Trophoblast cell (in vitro differentiated cells and primary cell): ENCODE data around the gene TMEM179.

Experiments used
- DNase-seq, 2 donors: peaks; one replicate each; pipeline ENCODE4 v3.0.0-alpha.2; 2016
- H2AFZ ChIP-seq: 2 replicates; pipeline ENCODE4 v1.6.1; 2013; ENCODE audit warnings: low read length, moderate library complexity, mild to moderate bottlenecking; ENCODE audit not compliant: insufficient read depth, poor library complexity
- H2AK5ac ChIP-seq: 2 replicates; pipeline ENCODE4 v1.6.1; 2013; ENCODE audit warnings: mild to moderate bottlenecking, low read length
- H2BK120ac ChIP-seq: 2 replicates; pipeline ENCODE4 v1.6.1; 2013; ENCODE audit warnings: low read length, mild to moderate bottlenecking, moderate library complexity; ENCODE audit not compliant: insufficient read depth, poor library complexity
- H2BK12ac ChIP-seq: 2 replicates; pipeline ENCODE4 v1.6.1; 2013; ENCODE audit warnings: mild to moderate bottlenecking, low read length, moderate library complexity
- H2BK5ac ChIP-seq: 2 replicates; pipeline ENCODE4 v1.6.1; 2013; ENCODE audit warnings: low read length, low read depth, moderate library complexity, mild to moderate bottlenecking; ENCODE audit not compliant: poor library complexity
- H3K14ac ChIP-seq: 2 replicates; pipeline ENCODE4 v1.6.1; 2013; ENCODE audit warnings: mild to moderate bottlenecking, low read length
- H3K18ac ChIP-seq: 2 replicates; pipeline ENCODE4 v1.6.1; 2013; ENCODE audit warnings: mild to moderate bottlenecking, low read length
- H3K23ac ChIP-seq: 2 replicates; pipeline ENCODE4 v1.6.1; 2013; ENCODE audit warnings: low read length
- H3K27ac ChIP-seq: 2 replicates; pipeline ENCODE4 v1.5.1; 2013; ENCODE audit warnings: low read depth, mild to moderate bottlenecking, inconsistent platforms, low read length, moderate library complexity
- H3K27me3 ChIP-seq: 2 replicates; pipeline ENCODE4 v1.6.1; 2013; ENCODE audit warnings: inconsistent platforms, mild to moderate bottlenecking, low read length, moderate library complexity; ENCODE audit not compliant: insufficient read depth
- H3K36me3 ChIP-seq, 2 experiments: 1 replicate in 1 of 2; 2 replicates in 1 of 2; pipeline ENCODE4 v1.6.1; 2013; ENCODE audit warnings: low read length in 2 of 2, mild to moderate bottlenecking in 2 of 2, moderate library complexity in 1 of 2; ENCODE audit not compliant: insufficient read depth in 2 of 2, control insufficient read depth in 1 of 2
- H3K4ac ChIP-seq: 2 replicates; pipeline ENCODE4 v1.6.1; 2013; ENCODE audit warnings: low read depth, mild to moderate bottlenecking, low read length, moderate library complexity
- H3K4me1 ChIP-seq, 2 experiments: 1 replicate in 1 of 2; 2 replicates in 1 of 2; pipeline ENCODE4 v1.6.1; 2013; ENCODE audit warnings: low read length in 2 of 2, mild to moderate bottlenecking in 2 of 2, moderate library complexity in 1 of 2; ENCODE audit not compliant: insufficient read depth in 2 of 2, control insufficient read depth in 1 of 2
- H3K4me2 ChIP-seq: 2 replicates; pipeline ENCODE4 v1.6.1; 2013; ENCODE audit warnings: inconsistent platforms, mild to moderate bottlenecking, low read length, moderate library complexity
- H3K4me3 ChIP-seq: 2 replicates; pipeline ENCODE4 v1.5.1; 2013; ENCODE audit warnings: mild to moderate bottlenecking, low read depth, low read length, inconsistent platforms
- H3K79me1 ChIP-seq: one replicate; pipeline ENCODE4 v1.6.1; 2013; ENCODE audit warnings: low read length
- H3K79me2 ChIP-seq: 2 replicates; pipeline ENCODE4 v1.6.1; 2013; ENCODE audit warnings: low read length, mild to moderate bottlenecking; ENCODE audit not compliant: control insufficient read depth, insufficient read depth, poor library complexity
- H3K9ac ChIP-seq: 2 replicates; pipeline ENCODE4 v1.6.1; 2013; ENCODE audit warnings: mild to moderate bottlenecking, low read length
- H3K9me3 ChIP-seq: 2 replicates; pipeline ENCODE4 v1.6.1; 2013; ENCODE audit warnings: low read depth, mild to moderate bottlenecking, control low read depth, inconsistent platforms, low read length; ENCODE audit not compliant: insufficient read depth
- H4K12ac ChIP-seq: 2 replicates; pipeline ENCODE4 v1.6.1; 2013; ENCODE audit warnings: low read depth, mild to moderate bottlenecking, low read length, moderate library complexity
- H4K8ac ChIP-seq: 2 replicates; pipeline ENCODE4 v1.6.1; 2013; ENCODE audit warnings: low read depth, mild to moderate bottlenecking, low read length, moderate library complexity
- H4K91ac ChIP-seq: one replicate; pipeline ENCODE4 v1.6.1; 2013; ENCODE audit warnings: low read depth, mild to moderate bottlenecking, low read length, moderate library complexity
- WGBS: extraction: QIAGEN DNeasy Blood & Tissue Kit; methylation state at CpG from one replicate; pipeline ENCODE4 v1.1.7; 2013; ENCODE audit warnings: missing lambda C conversion rate; ENCODE audit not compliant: insufficient read length, insufficient coverage; ENCODE audit errors: extremely low coverage; 5-methylcytosine and 5-hydroxymethylcytosine counted together

TMEM179 gene

DNA sequence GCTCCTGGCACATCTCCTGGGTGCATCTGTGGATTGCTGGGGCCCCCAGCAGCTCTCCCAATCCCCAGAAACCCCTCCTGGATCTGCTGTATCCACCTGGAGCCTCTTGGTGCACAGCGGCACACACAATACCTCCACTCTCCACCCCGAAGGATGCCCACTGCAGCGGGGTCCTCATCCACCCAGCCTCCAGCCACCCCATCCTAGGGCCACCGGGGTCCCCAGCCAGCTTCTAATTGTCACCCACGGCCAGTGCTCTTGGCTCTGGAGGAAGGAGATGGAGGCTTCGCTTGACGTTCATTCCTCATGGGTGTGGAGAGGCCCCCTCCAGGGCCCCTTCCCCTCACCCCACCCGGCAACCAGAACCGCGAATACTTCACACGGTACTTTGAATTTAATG lies 31.6 kb upstream of the TMEM179 start:
- H3K4me2 ChIP-seq = no peak overlapping the region
- H2BK120ac ChIP-seq = no peak overlapping the region
- H4K8ac ChIP-seq = no peak overlapping the region
- no peaks in the 10 kb centered on the region for H3K79me2 ChIP-seq
- H3K14ac ChIP-seq = no peak overlapping the region
- H3K4ac ChIP-seq = no peak overlapping the region
- H2AK5ac ChIP-seq = no peak overlapping the region
- no peaks in the 10 kb centered on the region for H3K4me1 ChIP-seq
- WGBS = no CpG with 5 or more reads among the region's 11 CpGs
- H3K36me3 ChIP-seq = no peaks in the 10 kb centered on the region
- H3K9ac ChIP-seq = no peak overlapping the region
- no peaks in the 10 kb centered on the region for H3K9me3 ChIP-seq
- no peak overlapping the region for H3K23ac ChIP-seq
- H2AFZ ChIP-seq = no peak overlapping the region
- no peak for DNase-seq
- no peak overlapping the region for H3K4me3 ChIP-seq
- no peak overlapping the region for H2BK12ac ChIP-seq
- H4K12ac ChIP-seq = no peak overlapping the region
- no peak overlapping the region for H2BK5ac ChIP-seq
- no peak overlapping the region for H3K27ac ChIP-seq
- no peaks in the 10 kb centered on the region for H3K79me1 ChIP-seq
- no peaks in the 10 kb centered on the region for H3K27me3 ChIP-seq
- H4K91ac ChIP-seq = no peak overlapping the region
- no peak overlapping the region for H3K18ac ChIP-seq

- Histone ChIP-seq H3K4me1 (no peaks in the 10 kb centered on the region), H3K36me3 (no peaks in the 10 kb centered on the region), H2AFZ (no peak overlapping the region), H3K4me3 (no peak overlapping the region), H2BK5ac (no peak overlapping the region), H2AK5ac (no peak overlapping the region), H3K18ac (no peak overlapping the region), H3K79me2 (no peaks in the 10 kb centered on the region), H3K27ac (no peak overlapping the region), H3K14ac (no peak overlapping the region), H4K12ac (no peak overlapping the region), H3K4ac (no peak overlapping the region), H2BK120ac (no peak overlapping the region), H3K9ac (no peak overlapping the region), H3K4me2 (no peak overlapping the region), H4K8ac (no peak overlapping the region), H3K23ac (no peak overlapping the region), H4K91ac (no peak overlapping the region), H3K9me3 (no peaks in the 10 kb centered on the region), H3K27me3 (no peaks in the 10 kb centered on the region), H2BK12ac (no peak overlapping the region), H3K79me1 (no peaks in the 10 kb centered on the region)
- no peak for DNase-seq
- no CpG with 5 or more reads among the region's 14 CpGs for WGBS
Observed at GRCh38 chr14:104635717-104636116, 31.1 kb upstream of the TMEM179 start.

DNA sequence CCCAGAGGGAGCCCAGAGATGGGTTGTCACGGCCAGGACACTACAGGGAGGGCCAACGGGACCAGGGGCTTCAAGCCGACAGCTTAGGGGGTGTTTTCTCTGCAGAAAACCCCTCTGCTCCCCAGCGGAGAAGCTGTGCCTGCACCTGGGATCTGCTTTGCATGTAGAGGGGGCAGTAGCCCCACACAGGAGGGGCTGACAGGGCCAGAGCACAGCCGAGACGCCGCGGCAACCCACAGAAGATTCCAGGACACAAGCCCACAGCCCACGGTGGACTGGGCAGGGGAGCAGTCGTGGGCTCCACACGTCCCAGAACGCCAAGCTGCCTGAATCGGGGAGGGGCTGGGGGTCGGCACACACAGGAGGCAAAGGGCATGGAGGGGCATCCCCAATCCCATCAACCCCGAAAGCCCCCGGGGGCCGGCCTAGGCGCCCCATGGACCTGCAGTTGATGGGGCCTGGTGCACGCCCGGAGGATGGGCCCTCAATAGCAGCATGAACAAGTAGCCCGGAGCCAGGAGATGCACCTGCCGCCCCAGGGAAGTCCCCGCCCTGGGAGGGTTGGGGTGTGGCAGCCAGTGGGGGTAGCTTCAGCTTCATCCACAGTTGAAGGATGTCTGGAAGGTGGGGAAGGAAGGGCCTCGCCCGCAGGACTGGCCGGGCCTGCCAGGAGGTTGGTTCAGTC lies 30.5 kb upstream of the TMEM179 start:
- Histone ChIP-seq H2BK120ac (no peak overlapping the region), H3K9me3 (no peaks in the 10 kb centered on the region), H3K27ac (no peak overlapping the region), H3K79me1 (no peaks in the 10 kb centered on the region), H3K4ac (no peak overlapping the region), H3K14ac (no peak overlapping the region), H2AK5ac (no peak overlapping the region), H3K23ac (no peak overlapping the region), H3K4me3 (no peak overlapping the region), H3K4me2 (no peak overlapping the region), H3K4me1 (no peaks in the 10 kb centered on the region), H4K91ac (no peak overlapping the region), H3K36me3 (no peaks in the 10 kb centered on the region), H3K18ac (no peak overlapping the region), H3K9ac (no peak overlapping the region), H2BK12ac (no peak overlapping the region), H3K27me3 (no peaks in the 10 kb centered on the region), H2BK5ac (no peak overlapping the region), H2AFZ (no peak overlapping the region), H3K79me2 (no peaks in the 10 kb centered on the region), H4K8ac (no peak overlapping the region), H4K12ac (no peak overlapping the region)
- no CpG with 5 or more reads among the region's 26 CpGs for WGBS
- no peak for DNase-seq

DNA sequence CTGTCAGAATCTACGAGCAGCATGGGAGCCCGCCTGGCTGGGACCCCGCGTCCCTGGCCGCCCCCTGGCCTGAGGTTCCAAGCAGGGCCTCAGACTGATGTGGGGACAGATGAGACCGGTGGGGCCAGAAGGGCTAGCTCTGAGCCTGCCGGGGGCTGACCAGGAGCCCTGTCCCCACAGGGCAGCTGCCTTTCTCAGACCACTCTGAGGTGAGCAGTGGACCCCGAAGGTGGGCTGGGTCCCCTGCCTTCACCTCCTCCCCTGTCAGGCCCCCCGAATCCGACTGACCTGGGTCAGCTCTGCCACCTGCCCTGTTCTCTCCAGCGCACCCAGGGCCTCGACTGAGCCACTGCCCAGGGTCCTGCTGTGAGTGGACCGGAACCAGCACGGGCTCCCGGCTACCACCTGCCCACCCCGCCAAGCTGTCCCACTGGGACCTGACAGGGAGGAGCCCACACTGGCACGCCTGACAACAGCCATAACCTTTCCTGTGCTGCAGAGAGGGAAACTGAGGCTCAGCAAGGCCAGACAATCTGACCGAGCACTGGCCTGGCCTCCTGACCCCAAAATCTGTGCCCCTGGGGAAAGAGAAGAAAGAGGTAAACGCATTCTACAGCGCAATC lies 29.7 kb upstream of the TMEM179 start:
- Histone ChIP-seq H3K36me3 (no peaks in the 10 kb centered on the region), H4K91ac (no peak overlapping the region), H3K79me2 (no peaks in the 10 kb centered on the region), H2BK5ac (no peak overlapping the region), H3K9ac (no peak overlapping the region), H4K8ac (no peak overlapping the region), H3K27me3 (no peaks in the 10 kb centered on the region), H3K4ac (no peak overlapping the region), H2BK120ac (no peak overlapping the region), H3K18ac (no peak overlapping the region), H2AK5ac (no peak overlapping the region), H3K4me2 (no peak overlapping the region), H3K9me3 (no peaks in the 10 kb centered on the region), H4K12ac (peak overlapping the region; percentile 7), H2AFZ (no peak overlapping the region), H3K27ac (no peak overlapping the region), H3K4me1 (no peaks in the 10 kb centered on the region), H3K4me3 (no peak overlapping the region), H2BK12ac (no peak overlapping the region), H3K79me1 (no peaks in the 10 kb centered on the region), H3K23ac (no peak overlapping the region), H3K14ac (no peak overlapping the region)
- no CpG with 5 or more reads among the region's 20 CpGs for WGBS
- no peak for DNase-seq
